ENCODE measurements around the gene BRCC3.
"Not testable (repeated sequence)": the region's sequence is repeated elsewhere in the genome, so short reads cannot be mapped to it uniquely, and the experiment has no call there.

BRCC3 gene

DNA sequence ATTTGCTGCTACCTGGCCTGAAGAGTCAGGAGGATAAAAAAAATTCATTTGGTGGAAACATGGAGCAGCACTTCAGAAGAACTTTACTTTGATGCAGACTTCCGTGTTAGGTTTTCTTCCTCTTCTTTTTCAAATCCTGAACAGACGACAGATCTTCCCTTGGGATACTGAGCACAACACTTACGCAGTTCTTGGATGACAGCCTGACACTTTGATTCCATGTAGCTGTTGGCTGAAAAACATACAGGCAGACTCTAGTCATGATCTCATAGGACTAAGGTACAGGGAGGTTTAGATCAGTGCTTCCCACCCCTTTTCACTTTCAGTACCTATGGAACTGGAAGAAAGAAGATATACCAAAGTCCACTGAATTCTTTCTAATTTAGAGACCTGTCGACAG lies 9.5 kb upstream of the BRCC3 start:
- no peak for DNase-seq

- DNase-seq, result no peak
Measured at GRCh38 chrX:155065035-155065734, 6.1 kb upstream of the BRCC3 start.

DNA sequence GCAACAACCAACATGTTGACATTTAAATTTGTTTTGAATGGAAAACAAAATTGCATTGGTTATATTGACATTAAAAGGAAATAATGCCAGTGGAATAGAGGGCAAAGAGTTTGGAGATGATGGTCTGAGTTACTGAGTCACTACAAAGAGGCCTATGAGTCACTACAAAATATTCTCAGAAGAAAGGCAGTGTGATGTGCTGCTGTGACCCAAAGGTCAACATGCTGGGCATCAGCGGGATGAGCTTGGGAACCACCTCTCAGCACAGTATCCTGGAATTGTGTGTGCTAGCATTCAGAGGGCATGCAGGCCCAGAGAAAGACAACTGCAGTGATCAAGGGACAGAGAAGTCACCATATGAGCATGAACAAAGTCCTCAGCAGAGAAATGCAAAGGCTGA lies 3.1 kb upstream of the BRCC3 start:
- DNase-seq, result no peak

DNA sequence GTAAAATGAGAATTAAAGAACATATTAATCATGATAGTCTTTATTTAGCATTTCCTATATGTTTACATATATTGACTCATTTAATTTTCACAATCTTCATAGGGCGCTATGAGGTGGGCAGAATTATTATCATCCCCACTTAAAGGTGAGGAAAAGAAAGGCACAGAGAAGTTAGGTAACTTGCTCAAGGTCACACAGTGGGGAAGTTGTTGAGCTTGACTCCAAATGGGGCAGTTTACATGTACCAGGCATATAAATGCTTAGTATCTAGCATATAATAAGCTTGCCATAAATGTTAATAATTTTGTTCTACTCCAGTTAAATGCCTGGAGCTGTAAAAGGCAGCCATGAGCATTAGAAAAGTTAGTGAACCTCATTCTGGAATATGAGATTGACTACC lies 1.9 kb upstream of the BRCC3 start:
- DNase-seq, result no peak

DNA sequence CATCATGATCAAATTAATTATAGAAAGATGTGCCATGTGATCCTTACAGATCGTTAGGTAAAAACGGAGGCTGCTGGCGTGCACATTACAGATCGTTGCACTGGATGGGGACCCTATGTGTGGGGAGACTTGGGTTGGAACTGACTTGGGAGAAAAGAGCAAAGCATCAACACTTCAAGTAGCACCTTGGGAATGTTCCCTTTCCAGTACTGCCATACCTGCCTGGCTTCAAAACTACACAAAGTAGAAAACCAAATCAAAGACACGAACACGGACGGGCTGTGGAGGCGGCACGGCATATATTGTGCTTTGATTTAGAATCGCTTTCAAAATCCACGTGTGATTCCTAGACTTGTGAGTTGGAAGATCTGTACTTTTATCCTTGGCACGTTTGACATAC lies 1.3 kb upstream of the BRCC3 start:
- DNase-seq, result no peak

- DNase-seq, result no peak
Measured at GRCh38 chrX:155070663-155070974, 689 bp upstream of the BRCC3 start.

DNA sequence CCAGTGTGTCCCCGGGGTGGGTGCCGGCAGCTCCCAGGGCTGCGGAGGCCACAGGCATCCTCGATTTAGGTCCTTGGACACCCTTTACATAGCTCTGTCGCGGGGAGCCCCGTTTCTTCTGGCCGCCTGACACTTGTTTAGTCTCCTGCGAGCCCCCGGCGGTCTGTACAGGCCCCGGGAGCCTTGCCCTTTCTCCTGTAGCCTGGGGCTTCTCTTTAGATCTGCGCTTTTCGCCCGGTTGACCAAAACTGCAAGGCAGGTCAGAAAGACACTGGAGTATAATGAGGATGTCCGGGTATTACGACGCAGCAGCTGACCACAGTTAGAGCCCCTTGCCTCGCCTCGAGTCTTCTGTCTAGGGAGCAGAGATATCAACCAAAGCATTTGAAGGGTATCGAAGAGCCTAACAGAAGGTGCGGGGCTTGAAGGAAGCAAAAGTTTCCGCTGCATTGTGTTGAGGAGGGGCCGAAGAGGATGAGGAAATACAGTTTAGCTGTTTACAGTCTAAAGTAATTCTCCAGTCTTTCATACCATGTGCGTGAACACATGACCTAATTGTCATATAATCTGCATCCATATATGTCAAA lies 479 bp downstream of the BRCC3 start:
- DNase-seq, result no peak

GRCh38 chrX:155086202-155086840 lies 15.0 kb downstream of the BRCC3 start:
- DNase-seq, result no peak

DNA sequence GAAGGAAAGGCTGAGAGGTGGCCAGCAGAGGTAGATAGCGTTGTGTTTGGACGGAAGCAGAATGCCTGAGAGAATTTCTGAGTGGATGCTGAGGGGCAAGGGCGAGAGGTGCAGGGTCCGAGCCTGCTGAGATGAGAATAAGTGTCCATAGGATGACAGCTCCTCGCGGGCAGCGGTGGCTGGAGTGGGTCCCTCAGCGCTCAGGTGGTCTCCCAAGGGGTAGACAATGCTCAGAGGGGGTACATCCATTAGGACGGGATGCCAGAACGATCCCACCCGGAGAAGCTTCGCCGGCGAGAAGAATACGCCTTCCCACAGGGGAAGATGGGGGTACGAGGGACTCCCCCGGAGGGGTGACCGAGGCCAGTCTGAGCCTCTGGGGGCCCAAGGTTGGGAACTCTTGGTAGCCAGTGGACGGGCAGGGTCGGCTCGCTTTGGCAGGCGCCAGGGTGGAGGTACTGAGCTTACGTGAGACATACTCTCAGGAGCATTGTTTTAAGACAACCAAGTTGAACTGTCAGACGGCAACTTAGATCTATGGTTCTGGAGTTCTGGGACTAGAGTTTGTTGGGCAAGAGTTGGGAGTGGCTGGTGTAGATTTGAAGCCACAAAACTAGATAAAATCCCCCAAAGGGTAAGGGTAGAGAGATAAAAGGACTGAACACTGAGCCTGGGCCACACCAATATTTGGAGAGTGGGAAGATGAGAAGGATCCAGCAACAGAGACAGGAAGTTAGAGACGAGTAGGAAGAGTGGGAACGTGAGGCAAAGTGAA lies 15.8 kb downstream of the BRCC3 start:
- no peak for DNase-seq

GRCh38 chrX:155094468-155095061 lies 23.3 kb downstream of the BRCC3 start:
- DNase-seq, result no peak

- no peak for DNase-seq
Measured at GRCh38 chrX:155105919-155106318, 34.6 kb downstream of the BRCC3 start.

DNA sequence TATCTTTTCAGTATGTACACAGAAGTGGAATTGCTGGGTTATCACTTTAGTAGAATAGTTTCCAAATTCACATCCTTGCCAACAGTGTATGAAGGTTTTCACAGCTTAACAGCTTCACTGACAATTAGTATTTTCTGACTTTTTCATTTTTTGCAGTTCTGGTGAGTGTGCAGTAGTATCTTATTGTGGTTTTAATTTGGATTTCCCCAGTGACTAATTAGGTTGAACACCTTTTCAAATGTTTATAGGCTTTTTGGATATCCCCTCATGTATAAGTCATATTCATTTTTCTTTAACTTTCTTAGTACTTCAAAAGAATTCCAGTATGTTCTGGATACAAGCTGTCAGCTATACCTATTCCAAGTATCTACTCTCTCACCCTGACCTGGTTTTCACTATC lies 37.1 kb downstream of the BRCC3 start:
- no peak for DNase-seq

DNA sequence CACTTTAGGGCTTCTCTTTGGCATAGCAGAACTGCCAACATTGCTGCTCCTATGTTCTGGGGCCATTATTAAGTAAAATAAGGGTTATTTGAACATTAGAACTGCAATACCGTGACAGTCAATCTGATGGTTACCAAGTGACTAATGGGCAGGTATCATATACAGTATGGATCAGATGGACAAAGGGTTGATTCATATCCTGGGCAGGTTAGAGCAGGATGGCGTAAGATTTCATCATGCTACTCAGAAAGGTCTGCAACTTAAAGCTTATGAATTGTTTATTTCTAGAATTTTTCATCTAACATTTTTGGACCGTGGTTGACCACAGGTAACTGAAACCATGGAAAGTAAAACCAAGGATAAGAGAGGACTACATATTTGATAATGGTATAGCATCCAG lies 40.9 kb downstream of the BRCC3 start:
- no peak for DNase-seq

DNA sequence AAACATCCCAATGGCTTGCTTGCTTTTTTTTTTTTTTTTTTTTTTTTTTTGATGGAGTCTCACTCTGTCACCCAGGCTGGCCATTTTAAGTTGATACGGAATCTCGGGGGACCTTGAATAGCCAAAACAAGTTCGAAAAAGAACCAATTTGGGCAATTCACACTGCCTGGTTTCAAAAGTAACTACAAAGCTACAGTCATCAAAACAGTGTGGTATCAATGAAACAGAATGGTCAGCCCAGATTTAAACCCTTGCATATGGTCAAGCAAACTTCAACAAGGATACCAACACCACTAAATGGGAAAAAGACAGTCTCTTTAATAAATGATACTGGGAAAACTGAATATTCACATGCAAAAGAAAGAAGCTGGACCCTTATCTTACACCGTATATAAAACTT lies 41.8 kb downstream of the BRCC3 start:
- DNase-seq, result no peak

GRCh38 chrX:155115174-155115819 lies 44.0 kb downstream of the BRCC3 start:
- DNase-seq, result no peak

GRCh38 chrX:155127465-155127864 lies 56.2 kb downstream of the BRCC3 start:
- no peak for DNase-seq

DNA sequence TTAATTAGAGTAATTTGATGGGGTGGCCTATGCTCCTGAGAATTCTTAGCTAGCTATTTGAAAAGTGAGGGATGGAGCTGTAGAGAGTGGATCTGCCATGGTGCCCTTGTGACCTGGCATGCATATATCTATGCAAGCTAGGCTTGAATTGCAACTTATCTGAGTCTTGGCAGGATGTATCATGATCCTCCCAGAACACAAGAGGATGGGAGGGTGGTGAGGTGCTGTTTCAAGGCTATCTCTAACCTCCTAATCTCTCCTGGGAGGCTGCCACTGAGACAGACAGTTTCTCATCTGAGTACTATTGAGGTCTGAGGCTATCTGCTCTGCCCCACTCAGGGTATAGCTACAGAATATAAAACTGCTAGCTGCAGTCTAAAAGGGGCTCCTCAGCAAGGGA lies 56.6 kb downstream of the BRCC3 start:
- DNase-seq, result no peak

- DNase-seq, result no peak
Measured at GRCh38 chrX:155132110-155132509, 60.8 kb downstream of the BRCC3 start.

- no peak for DNase-seq
Measured at GRCh38 chrX:155134255-155134654, 62.9 kb downstream of the BRCC3 start.

DNA sequence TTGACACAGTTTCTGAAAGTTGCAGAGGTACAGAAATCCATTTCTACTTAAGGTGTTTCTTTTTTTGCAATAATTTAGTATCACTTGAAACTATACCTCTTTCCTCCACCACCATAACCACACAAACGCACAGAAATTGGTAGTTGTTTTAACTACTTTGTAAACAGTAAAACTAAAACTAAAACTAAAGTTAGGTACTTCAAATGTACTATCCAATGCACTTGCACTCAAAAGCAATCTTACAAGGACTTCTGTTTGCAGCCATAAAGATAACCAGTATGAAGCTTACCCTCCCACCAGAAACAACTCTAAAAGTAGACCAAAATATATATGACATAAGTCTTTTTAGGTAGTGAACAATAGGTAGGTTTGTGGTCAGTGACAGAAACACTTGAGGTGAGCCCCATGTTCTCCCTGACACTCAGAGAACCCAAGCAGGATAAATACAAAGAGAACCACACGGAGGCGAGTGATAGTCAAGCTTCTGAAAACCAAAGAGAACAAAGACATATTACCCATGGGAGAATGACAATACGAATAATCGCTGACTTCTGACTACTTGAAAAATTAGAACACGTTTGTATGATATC lies 72.7 kb downstream of the BRCC3 start:
- no peak for DNase-seq

DNA sequence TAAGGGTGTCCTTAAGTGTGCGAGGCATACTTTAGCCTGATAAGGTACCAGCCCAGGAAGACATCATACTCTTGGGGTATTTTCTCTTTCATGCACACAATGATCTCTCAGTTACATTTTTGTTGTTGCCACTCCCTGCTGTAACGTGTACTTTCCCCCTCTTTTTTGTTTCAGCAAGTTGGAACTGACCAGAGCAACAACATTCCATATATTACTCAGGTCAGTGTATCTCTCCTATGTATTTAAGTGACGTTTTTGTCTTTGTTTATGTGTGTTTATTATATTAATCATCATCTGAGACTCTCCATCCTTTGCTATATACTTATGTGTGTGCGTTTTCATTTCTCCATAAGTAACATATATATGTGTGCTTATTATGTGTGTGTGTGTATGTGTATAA lies 73.6 kb downstream of the BRCC3 start:
- no peak for DNase-seq

- DNase-seq, result not testable (repeated sequence)
Measured at GRCh38 chrX:155147612-155148011, 76.3 kb downstream of the BRCC3 start.

- DNase-seq, result not testable (repeated sequence)
Measured at GRCh38 chrX:155148166-155148565, 76.9 kb downstream of the BRCC3 start.

All from cortex of kidney (tissue), 1 donor.